GM12878 (cell line): Measurements from ENCODE around the gene ZNF443.

Experiments used
- SREBF1 ChIP-seq: IDR thresholded peaks from 2 replicates; pipeline ENCODE4 v1.6.1; 2012; ENCODE audit warnings: mild to moderate bottlenecking, low read length
- SRF ChIP-seq, 2 experiments: IDR thresholded peaks; 2 replicates each; pipeline ENCODE4 v1.6.1; 2011; ENCODE audit warnings: low read depth in 2 of 2, low read length in 2 of 2, mild to moderate bottlenecking in 1 of 2, moderate library complexity in 1 of 2
- TF ChIP-seq, protein P1 (sequence below), 3 experiments: IDR thresholded peaks in 2 of 3; conservative IDR thresholded peaks in 1 of 3; 2 replicates each; pipeline ENCODE4 v1.5.1; 2011; ENCODE audit warnings: low read depth in 3 of 3, low read length in 3 of 3, mild to moderate bottlenecking in 3 of 3, control low read depth in 2 of 3, moderate library complexity in 2 of 3, inconsistent platforms in 1 of 3, mixed read lengths in 1 of 3; ENCODE audit not compliant: control insufficient read depth in 2 of 3, insufficient read depth in 1 of 3; ENCODE audit errors: extremely low read depth in 1 of 3

DNA sequence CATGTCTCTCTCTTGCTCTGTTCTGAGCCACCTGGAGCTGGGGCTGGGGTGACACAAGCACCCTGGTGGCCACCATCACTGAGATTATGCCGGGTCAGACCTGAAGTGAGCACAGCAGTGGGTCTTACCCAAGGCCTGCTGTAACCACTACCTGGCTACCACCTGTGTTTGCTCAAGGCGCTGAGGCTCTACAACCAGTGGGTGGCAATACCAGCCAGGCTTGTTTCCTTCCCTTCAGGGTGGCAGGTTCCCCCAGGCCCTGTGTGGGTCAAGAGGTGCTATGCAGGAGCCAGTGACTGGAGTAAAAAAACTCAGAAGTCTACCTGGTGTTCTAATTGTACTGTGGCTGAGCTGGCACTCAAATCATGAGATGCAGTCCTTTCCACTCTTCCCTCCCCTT is 8.0 kb upstream of the ZNF443 start:
- TF ChIP-seq, protein P1, sequence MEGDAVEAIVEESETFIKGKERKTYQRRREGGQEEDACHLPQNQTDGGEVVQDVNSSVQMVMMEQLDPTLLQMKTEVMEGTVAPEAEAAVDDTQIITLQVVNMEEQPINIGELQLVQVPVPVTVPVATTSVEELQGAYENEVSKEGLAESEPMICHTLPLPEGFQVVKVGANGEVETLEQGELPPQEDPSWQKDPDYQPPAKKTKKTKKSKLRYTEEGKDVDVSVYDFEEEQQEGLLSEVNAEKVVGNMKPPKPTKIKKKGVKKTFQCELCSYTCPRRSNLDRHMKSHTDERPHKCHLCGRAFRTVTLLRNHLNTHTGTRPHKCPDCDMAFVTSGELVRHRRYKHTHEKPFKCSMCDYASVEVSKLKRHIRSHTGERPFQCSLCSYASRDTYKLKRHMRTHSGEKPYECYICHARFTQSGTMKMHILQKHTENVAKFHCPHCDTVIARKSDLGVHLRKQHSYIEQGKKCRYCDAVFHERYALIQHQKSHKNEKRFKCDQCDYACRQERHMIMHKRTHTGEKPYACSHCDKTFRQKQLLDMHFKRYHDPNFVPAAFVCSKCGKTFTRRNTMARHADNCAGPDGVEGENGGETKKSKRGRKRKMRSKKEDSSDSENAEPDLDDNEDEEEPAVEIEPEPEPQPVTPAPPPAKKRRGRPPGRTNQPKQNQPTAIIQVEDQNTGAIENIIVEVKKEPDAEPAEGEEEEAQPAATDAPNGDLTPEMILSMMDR (IDR thresholded peaks at IDR 0.05 in 2 of 3, conservative IDR thresholded peaks at IDR 0.05 in 1 of 3; ENCODE audit: control insufficient read depth in 2 of 3, extremely low read depth in 1 of 3, insufficient read depth in 1 of 3, low read depth in 3 of 3, low read length in 3 of 3), result no peak
- TF ChIP-seq SREBF1 (no peak), SRF (IDR thresholded peaks at IDR 0.05; ENCODE audit: low read depth in 2 of 2, low read length in 2 of 2) (no peak)
